AG04449 (cell line): Measurements from ENCODE around the gene ZNF438.

Experiments
- CTCF ChIA-PET: fragments of 350-600 bp; formaldehyde crosslinking; extraction: SDS; loops from one replicate; lab custom pipeline; 2021; ENCODE audit warnings: antibody characterized with exemption; lab: Yijun Ruan, JAX
- POLR2A ChIA-PET: fragments of 400-600, 350-600 bp; formaldehyde crosslinking; extraction: SDS; loops from one replicate; lab custom pipeline; 2020; ENCODE audit warnings: antibody characterized with exemption, inconsistent platforms; lab: Yijun Ruan, JAX
- DNase-seq: peaks from one replicate; pipeline ENCODE4 v3.0.0-alpha.2; 2010; ENCODE audit warnings: low read depth, low spot score
- H3K4me3 ChIP-seq: 2 replicates; pipeline ENCODE4 v1.5.1; 2011; ENCODE audit warnings: low read depth, mild to moderate bottlenecking, control low read depth, low read length
- CTCF ChIP-seq: IDR thresholded peaks from one replicate; pipeline ENCODE4 v1.5.1; 2011; ENCODE audit warnings: mild to moderate bottlenecking, moderate library complexity, low read length, control low read depth, inconsistent platforms; ENCODE audit not compliant: insufficient read depth; ENCODE audit errors: missing control alignments

ZNF438 gene

GRCh38 chr10:31004611-31005193 lies 27.0 kb downstream of the ZNF438 start:
- TF ChIP-seq CTCF, result no peak
- H3K4me3 ChIP-seq, result no peak overlapping the region
- POLR2A ChIA-PET, result no interaction called here
- DNase-seq, result peak; percentile 51
- CTCF ChIA-PET, result no interaction called here

- DNase-seq, result no peak
- H3K4me3 ChIP-seq, result no peak overlapping the region
- ChIA-PET POLR2A (no interaction called here), CTCF (no interaction called here)
- no peak for TF ChIP-seq CTCF
Measured at GRCh38 chr10:31001740-31002139, 29.9 kb downstream of the ZNF438 start.

- DNase-seq, result no peak
- ChIA-PET POLR2A (no interaction called here), CTCF (no interaction called here)
- H3K4me3 ChIP-seq, result no peak overlapping the region
- TF ChIP-seq CTCF, result no peak
Measured at GRCh38 chr10:31000867-31001266, 30.8 kb downstream of the ZNF438 start.

- H3K4me3 ChIP-seq, result no peak overlapping the region
- no peak for DNase-seq
- ChIA-PET POLR2A (no interaction called here), CTCF (no interaction called here)
- no peak for TF ChIP-seq CTCF
Measured at GRCh38 chr10:31000071-31000782, 31.4 kb downstream of the ZNF438 start.

GRCh38 chr10:30999070-30999712 lies 32.5 kb downstream of the ZNF438 start:
- H3K4me3 ChIP-seq, result no peak overlapping the region
- DNase-seq, result no peak
- TF ChIP-seq CTCF, result no peak
- POLR2A ChIA-PET, result interaction anchor here (0.7 to 1.0 kb wide), 2 partner anchors 33 to 353 kb away, joined by 3 read pairs; partner anchors contain the start of gene ZNF438
- CTCF ChIA-PET, result interaction anchor here (1.2 kb wide), 1 partner anchor 8 kb away, joined by 3 read pairs; no protein-coding TSS in a partner anchor
